OCI-LY3 (cell line): ENCODE data around the gene NUDCD2.

Source experiments
- H2AFZ ChIP-seq: fragments of 200-600, 300-600 bp; shearing (Covaris generic); 2 replicates; pipeline ENCODE4 v1.6.0; 2014; ENCODE audit warnings: antibody characterized with exemption, low read depth, low read length
- H3K27ac ChIP-seq: fragments of 200-600, 300-600 bp; sonication (generic); 2 replicates; pipeline ENCODE4 v1.5.1; 2014; ENCODE audit warnings: mild to moderate bottlenecking, low read length, moderate library complexity, mixed read lengths
- H3K27me3 ChIP-seq: fragments of 200-600, 300-600 bp; sonication (generic); 2 replicates; pipeline ENCODE4 v1.6.1; 2014; ENCODE audit warnings: low read depth, low read length, mixed read lengths
- H3K36me3 ChIP-seq: fragments of 200-600, 300-600 bp; sonication (generic); replicated peaks from 2 replicates; pipeline ENCODE3; 2014; ENCODE audit warnings: low read depth, low read length, mixed read lengths
- H3K4me1 ChIP-seq: fragments of 300-600, 200-600 bp; sonication (generic); 2 replicates; pipeline ENCODE4 v1.6.1; 2014; ENCODE audit warnings: low read length, mixed read lengths
- H3K4me2 ChIP-seq: fragments of 200-600, 300-600 bp; sonication (generic); 2 replicates; pipeline ENCODE4 v1.6.1; 2014; ENCODE audit warnings: low read length, mixed read lengths
- H3K4me3 ChIP-seq: fragments of 300-600, 200-600 bp; sonication (generic); 2 replicates; pipeline ENCODE4 v1.5.1; 2014; ENCODE audit warnings: antibody characterized with exemption, mild to moderate bottlenecking, low read length, moderate library complexity
- H3K79me2 ChIP-seq: fragments of 300-600, 200-600 bp; shearing (Covaris generic); 2 replicates; pipeline ENCODE4 v1.6.1; 2014; ENCODE audit warnings: mild to moderate bottlenecking, low read length, mixed read lengths
- H3K9ac ChIP-seq: fragments of 300-600, 200-600 bp; shearing (Covaris generic); 2 replicates; pipeline ENCODE4 v1.6.0; 2014; ENCODE audit warnings: mild to moderate bottlenecking, low read length, moderate library complexity
- H3K9me3 ChIP-seq: fragments of 200-600, 300-600 bp; shearing (Covaris generic); 2 replicates; pipeline ENCODE4 v1.6.1; 2014; ENCODE audit warnings: low read length, mixed read lengths; ENCODE audit not compliant: insufficient read depth
- H4K20me1 ChIP-seq: fragments of 200-600, 300-600 bp; sonication (generic); 2 replicates; pipeline ENCODE4 v1.6.1; 2016; ENCODE audit warnings: low read length, mixed read lengths; ENCODE audit not compliant: insufficient read depth
- CTCF ChIP-seq: fragments of 200-600, 300-600 bp; sonication (generic); IDR thresholded peaks from 2 replicates; pipeline ENCODE4 v1.5.1; 2014; ENCODE audit warnings: antibody characterized with exemption, low read length, low read depth
- EZH2phosphoT487 ChIP-seq: fragments of 200-600 bp; shearing (Covaris generic); IDR thresholded peaks from 2 replicates; pipeline ENCODE4 v1.6.1; 2018; ENCODE audit warnings: antibody characterized with exemption, mixed run types, low read depth

The NUDCD2 gene

GRCh38 chr5:163478126-163478981, 18.5 kb upstream of the NUDCD2 start:
- H3K27me3 ChIP-seq = no peaks in the 10 kb centered on the region
- no peak overlapping the region for H3K4me2 ChIP-seq
- H3K9ac ChIP-seq = no peak overlapping the region
- H3K4me1 ChIP-seq = no peaks in the 10 kb centered on the region
- no peak overlapping the region for H3K27ac ChIP-seq
- TF ChIP-seq EZH2phosphoT487 = no peak
- no peak for TF ChIP-seq CTCF
- no peak overlapping the region for H2AFZ ChIP-seq
- H3K4me3 ChIP-seq = no peak overlapping the region
- peaks cover 58% of the 10 kb centered on the region for H3K36me3 ChIP-seq
- H4K20me1 ChIP-seq = no peaks in the 10 kb centered on the region
- no peaks in the 10 kb centered on the region for H3K9me3 ChIP-seq
- no peaks in the 10 kb centered on the region for H3K79me2 ChIP-seq

- Histone ChIP-seq H3K9ac (no peak overlapping the region), H3K27ac (no peak overlapping the region), H3K4me2 (no peak overlapping the region), H3K27me3 (no peaks in the 10 kb centered on the region), H2AFZ (no peak overlapping the region), H3K79me2 (no peaks in the 10 kb centered on the region), H3K4me1 (no peaks in the 10 kb centered on the region), H4K20me1 (no peaks in the 10 kb centered on the region), H3K9me3 (no peaks in the 10 kb centered on the region), H3K4me3 (no peak overlapping the region), H3K36me3 (peaks cover 61% of the 10 kb centered on the region)
- TF ChIP-seq CTCF = no peak
- no peak for TF ChIP-seq EZH2phosphoT487
These were observed 15.5 kb upstream of the NUDCD2 start for GRCh38 chr5:163475411-163475810.

GRCh38 chr5:163473635-163474243, 13.8 kb upstream of the NUDCD2 start:
- H3K4me1 ChIP-seq = no peaks in the 10 kb centered on the region
- no peak overlapping the region for H2AFZ ChIP-seq
- H3K79me2 ChIP-seq = no peaks in the 10 kb centered on the region
- H4K20me1 ChIP-seq = no peaks in the 10 kb centered on the region
- H3K9me3 ChIP-seq = no peaks in the 10 kb centered on the region
- no peak overlapping the region for H3K4me2 ChIP-seq
- TF ChIP-seq CTCF (peak; percentile 46), EZH2phosphoT487 (no peak)
- no peak overlapping the region for H3K4me3 ChIP-seq
- no peak overlapping the region for H3K27ac ChIP-seq
- H3K27me3 ChIP-seq = no peaks in the 10 kb centered on the region
- H3K36me3 ChIP-seq = peaks cover 65% of the 10 kb centered on the region
- no peak overlapping the region for H3K9ac ChIP-seq

GRCh38 chr5:163467682-163468081, 7.8 kb upstream of the NUDCD2 start:
- H3K27ac ChIP-seq = no peak overlapping the region
- no peak for TF ChIP-seq CTCF
- TF ChIP-seq EZH2phosphoT487 = no peak
- H3K9me3 ChIP-seq = no peaks in the 10 kb centered on the region
- no peaks in the 10 kb centered on the region for H3K27me3 ChIP-seq
- H3K79me2 ChIP-seq = peaks cover 41% of the 10 kb centered on the region
- no peak overlapping the region for H3K9ac ChIP-seq
- H3K36me3 ChIP-seq = peaks cover 59% of the 10 kb centered on the region
- H3K4me1 ChIP-seq = peaks cover 8% of the 10 kb centered on the region
- no peak overlapping the region for H2AFZ ChIP-seq
- no peak overlapping the region for H3K4me2 ChIP-seq
- H4K20me1 ChIP-seq = no peaks in the 10 kb centered on the region
- H3K4me3 ChIP-seq = no peak overlapping the region
